Measurements from ENCODE around the gene GNB1L.

DNA sequence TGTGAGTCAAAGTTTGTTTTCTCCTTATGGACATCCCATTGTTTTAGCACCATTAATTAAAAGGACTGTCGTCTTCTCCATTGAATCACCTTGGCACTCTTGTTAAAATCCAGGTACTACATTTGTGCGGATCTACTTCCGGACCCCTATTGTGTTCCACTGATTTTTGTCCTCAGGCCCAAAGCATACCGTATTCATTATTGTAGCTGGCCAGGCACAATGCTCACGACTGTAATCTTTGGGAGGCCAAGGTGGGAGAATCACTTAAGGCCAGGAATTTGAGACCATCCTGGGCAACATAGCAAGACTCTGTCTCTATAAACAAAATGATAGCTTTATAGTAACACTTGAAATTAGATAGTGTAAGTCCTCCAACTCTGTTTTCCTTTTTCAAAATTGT lies 8.9 kb upstream of the GNB1L start:
- TF ChIP-seq EZH2 (IDR thresholded peaks at IDR 0.05; ENCODE audit: insufficient read depth, poor library complexity, severe bottlenecking) (no peak), EZH2phosphoT487 (IDR thresholded peaks at IDR 0.05; ENCODE audit: insufficient read depth, low read depth) (no peak)

Data from GM23248 (cell line).